ENCODE measurements around the gene TPRG1. TPM values are rescaled to one million over a fixed set of nuclear protein-coding genes. Genes with fewer than 3 reads are reported as not detected.

The TPRG1 gene
- total RNA-seq, 1 experiment from 2014 or later: 1.0 TPM

GRCh38 chr3:189282189-189282588, 110.4 kb downstream of the TPRG1 start:
- no TSS peak for BruUV-seq (replicated peaks)
- Histone ChIP-seq H3K9me3 (ENCODE audit: low read depth, low read length, poor library complexity, severe bottlenecking) (no peaks in the 10 kb centered on the region), H3K36me3 (ENCODE audit: insufficient read depth, low read length, poor library complexity, severe bottlenecking) (no peaks in the 10 kb centered on the region), H3K27me3 (replicated peaks; ENCODE audit: insufficient read depth, low read depth, low read length, poor library complexity) (no peaks in the 10 kb centered on the region), H3K4me1 (ENCODE audit: insufficient read depth, low read length, poor library complexity, severe bottlenecking) (peaks cover 11% of the 10 kb centered on the region), H3K27ac (ENCODE audit: low read depth, low read length, poor library complexity, severe bottlenecking) (no peak overlapping the region), H3K4me3 (ENCODE audit: low read depth, low read length, poor library complexity, severe bottlenecking) (no peak overlapping the region)
- POLR2A ChIA-PET (ENCODE audit: low non-redundant PET): no interaction called here
- intact Hi-C loops (cut with micrococcal nuclease; ENCODE audit: unreplicated experiment): no loop called here
- CTCF ChIA-PET: no interaction called here
- no peak for DNase-seq (ENCODE audit: low spot score)
- TF ChIP-seq CTCF (conservative IDR thresholded peaks at IDR 0.05; ENCODE audit: low read depth, low read length) (no peak), EZH2 (IDR thresholded peaks at IDR 0.05; ENCODE audit: borderline replicate concordance, low read depth, low read length, poor library complexity, severe bottlenecking) (no peak)

GRCh38 chr3:189282741-189283140, 111.0 kb downstream of the TPRG1 start:
- Histone ChIP-seq H3K4me1 (ENCODE audit: insufficient read depth, low read length, poor library complexity, severe bottlenecking) (peaks cover 5% of the 10 kb centered on the region), H3K36me3 (ENCODE audit: insufficient read depth, low read length, poor library complexity, severe bottlenecking) (no peaks in the 10 kb centered on the region), H3K4me3 (ENCODE audit: low read depth, low read length, poor library complexity, severe bottlenecking) (no peak overlapping the region), H3K9me3 (ENCODE audit: low read depth, low read length, poor library complexity, severe bottlenecking) (no peaks in the 10 kb centered on the region), H3K27ac (ENCODE audit: low read depth, low read length, poor library complexity, severe bottlenecking) (no peak overlapping the region), H3K27me3 (replicated peaks; ENCODE audit: insufficient read depth, low read depth, low read length, poor library complexity) (no peaks in the 10 kb centered on the region)
- DNase-seq (ENCODE audit: low spot score): no peak
- CTCF ChIA-PET: no interaction called here
- intact Hi-C loops (cut with micrococcal nuclease; ENCODE audit: unreplicated experiment): no loop called here
- POLR2A ChIA-PET (ENCODE audit: low non-redundant PET): no interaction called here
- no TSS peak for BruUV-seq (replicated peaks)
- no peak for TF ChIP-seq CTCF (conservative IDR thresholded peaks at IDR 0.05; ENCODE audit: low read depth, low read length)
- no peak for TF ChIP-seq EZH2 (IDR thresholded peaks at IDR 0.05; ENCODE audit: borderline replicate concordance, low read depth, low read length, poor library complexity, severe bottlenecking)

GRCh38 chr3:189286188-189286587, 114.4 kb downstream of the TPRG1 start:
- peaks cover 10% of the 10 kb centered on the region for H3K4me1 ChIP-seq (ENCODE audit: insufficient read depth, low read length, poor library complexity, severe bottlenecking)
- intact Hi-C loops (cut with micrococcal nuclease; ENCODE audit: unreplicated experiment): no loop called here
- H3K9me3 ChIP-seq (ENCODE audit: low read depth, low read length, poor library complexity, severe bottlenecking): no peaks in the 10 kb centered on the region
- no TSS peak for BruUV-seq (replicated peaks)
- no peak for TF ChIP-seq CTCF (conservative IDR thresholded peaks at IDR 0.05; ENCODE audit: low read depth, low read length)
- no peak for TF ChIP-seq EZH2 (IDR thresholded peaks at IDR 0.05; ENCODE audit: borderline replicate concordance, low read depth, low read length, poor library complexity, severe bottlenecking)
- H3K27me3 ChIP-seq (replicated peaks; ENCODE audit: insufficient read depth, low read depth, low read length, poor library complexity): no peaks in the 10 kb centered on the region
- H3K36me3 ChIP-seq (ENCODE audit: insufficient read depth, low read length, poor library complexity, severe bottlenecking): no peaks in the 10 kb centered on the region
- no peak for DNase-seq (ENCODE audit: low spot score)
- CTCF ChIA-PET: no interaction called here
- H3K4me3 ChIP-seq (ENCODE audit: low read depth, low read length, poor library complexity, severe bottlenecking): no peak overlapping the region
- POLR2A ChIA-PET (ENCODE audit: low non-redundant PET): interaction anchor here (0.9 kb wide), 1 partner anchor 9 kb away, joined by 3 read pairs; no protein-coding TSS in a partner anchor
- H3K27ac ChIP-seq (ENCODE audit: low read depth, low read length, poor library complexity, severe bottlenecking): no peak overlapping the region

Measured in A673 (cell line).